RWPE1 (cell line): ENCODE measurements around the gene MECP2.
"Not testable (repeated sequence)": the region's sequence is repeated elsewhere in the genome, so short reads cannot be mapped to it uniquely, and the experiment has no call there.

Experiments used
- CTCF ChIA-PET: fragments of 350-600 bp; sonication (Branson Sonifier 250); formaldehyde crosslinking; extraction: SDS; loops from one replicate; lab custom pipeline; 2021; lab: Yijun Ruan, JAX
- POLR2A ChIA-PET: fragments of 400-600 bp; formaldehyde crosslinking; extraction: SDS; loops from one replicate; lab custom pipeline; 2020; ENCODE audit warnings: antibody characterized with exemption; ENCODE audit not compliant: low non-redundant PET; lab: Yijun Ruan, JAX
- DNase-seq: peaks from one replicate; pipeline ENCODE4 v3.0.0; 2012; ENCODE audit warnings: low spot score
- H3K27ac ChIP-seq: fragments of 450-650 bp; 2 replicates; pipeline ENCODE4 v1.5.1; 2017
- TF ChIP-seq, protein P1 (sequence below): fragments of 450-650 bp; conservative IDR thresholded peaks from 2 replicates; pipeline ENCODE4 v1.5.1; 2017; ENCODE audit warnings: low read depth, mild to moderate bottlenecking

The MECP2 gene

DNA sequence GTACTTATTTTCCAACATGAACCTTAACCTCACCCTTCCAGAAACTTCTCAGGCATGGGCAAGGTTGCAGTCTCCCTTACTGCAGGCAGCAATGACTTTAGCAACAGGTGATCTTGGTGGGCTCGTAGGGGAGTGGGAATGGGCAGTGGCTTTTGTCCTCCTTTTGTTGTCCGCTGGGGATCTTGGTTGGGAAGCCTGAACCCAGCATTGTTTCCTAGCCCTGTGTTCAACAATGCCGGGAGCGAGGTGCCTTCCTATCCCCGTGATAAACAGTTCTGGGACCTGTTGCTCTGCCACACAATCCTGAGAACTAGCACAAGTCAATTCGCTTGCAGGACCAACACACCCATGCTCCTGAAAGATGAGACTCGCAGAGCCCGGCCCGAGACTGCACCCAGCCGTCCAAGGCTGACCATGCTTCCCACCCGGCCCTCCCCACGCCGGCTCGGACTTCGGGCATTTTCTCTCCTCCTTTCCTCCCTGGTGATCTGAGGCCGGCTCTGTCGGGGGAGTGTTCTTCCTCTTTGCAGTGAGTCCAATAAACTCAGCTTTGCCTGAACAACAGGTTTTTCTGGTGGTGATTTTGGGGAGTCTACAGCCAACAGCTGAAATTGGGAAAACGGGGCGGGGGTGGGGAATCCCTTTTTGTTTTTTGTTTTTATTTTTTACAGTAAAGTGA, 98.0 kb downstream of the MECP2 start:
- no peak for DNase-seq
- TF ChIP-seq, protein P1, sequence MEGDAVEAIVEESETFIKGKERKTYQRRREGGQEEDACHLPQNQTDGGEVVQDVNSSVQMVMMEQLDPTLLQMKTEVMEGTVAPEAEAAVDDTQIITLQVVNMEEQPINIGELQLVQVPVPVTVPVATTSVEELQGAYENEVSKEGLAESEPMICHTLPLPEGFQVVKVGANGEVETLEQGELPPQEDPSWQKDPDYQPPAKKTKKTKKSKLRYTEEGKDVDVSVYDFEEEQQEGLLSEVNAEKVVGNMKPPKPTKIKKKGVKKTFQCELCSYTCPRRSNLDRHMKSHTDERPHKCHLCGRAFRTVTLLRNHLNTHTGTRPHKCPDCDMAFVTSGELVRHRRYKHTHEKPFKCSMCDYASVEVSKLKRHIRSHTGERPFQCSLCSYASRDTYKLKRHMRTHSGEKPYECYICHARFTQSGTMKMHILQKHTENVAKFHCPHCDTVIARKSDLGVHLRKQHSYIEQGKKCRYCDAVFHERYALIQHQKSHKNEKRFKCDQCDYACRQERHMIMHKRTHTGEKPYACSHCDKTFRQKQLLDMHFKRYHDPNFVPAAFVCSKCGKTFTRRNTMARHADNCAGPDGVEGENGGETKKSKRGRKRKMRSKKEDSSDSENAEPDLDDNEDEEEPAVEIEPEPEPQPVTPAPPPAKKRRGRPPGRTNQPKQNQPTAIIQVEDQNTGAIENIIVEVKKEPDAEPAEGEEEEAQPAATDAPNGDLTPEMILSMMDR = no peak
- ChIA-PET POLR2A (no interaction called here), CTCF (interaction anchor here (0.6 kb wide), 1 partner anchor 482 kb away, joined by 3 read pairs; no protein-coding TSS in a partner anchor)
- H3K27ac ChIP-seq = no peak overlapping the region; the same call in 1 of the 2 replicates

DNA sequence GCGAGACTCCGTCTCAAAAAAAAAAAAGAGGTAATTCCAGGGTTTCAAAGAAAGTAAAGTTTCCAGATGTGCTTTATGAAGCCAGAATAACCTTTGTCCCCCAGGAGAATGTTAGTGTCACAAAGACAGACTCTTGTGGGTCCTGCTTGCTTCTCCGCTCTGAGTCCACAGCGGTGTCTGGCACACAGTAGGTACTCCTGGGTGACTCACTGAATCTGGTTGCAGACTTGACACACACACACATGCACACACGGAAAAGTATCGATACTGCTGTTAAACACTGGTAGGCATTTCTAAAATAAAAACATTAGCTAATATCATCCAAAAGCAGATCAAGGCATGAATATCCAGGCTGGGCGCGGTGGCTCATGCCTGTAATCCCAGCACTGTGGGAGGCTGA, 102.0 kb downstream of the MECP2 start:
- no peak for DNase-seq
- CTCF ChIA-PET = no interaction called here
- H3K27ac ChIP-seq = no peak overlapping the region
- POLR2A ChIA-PET = no interaction called here
- TF ChIP-seq, protein P1 = no peak

DNA sequence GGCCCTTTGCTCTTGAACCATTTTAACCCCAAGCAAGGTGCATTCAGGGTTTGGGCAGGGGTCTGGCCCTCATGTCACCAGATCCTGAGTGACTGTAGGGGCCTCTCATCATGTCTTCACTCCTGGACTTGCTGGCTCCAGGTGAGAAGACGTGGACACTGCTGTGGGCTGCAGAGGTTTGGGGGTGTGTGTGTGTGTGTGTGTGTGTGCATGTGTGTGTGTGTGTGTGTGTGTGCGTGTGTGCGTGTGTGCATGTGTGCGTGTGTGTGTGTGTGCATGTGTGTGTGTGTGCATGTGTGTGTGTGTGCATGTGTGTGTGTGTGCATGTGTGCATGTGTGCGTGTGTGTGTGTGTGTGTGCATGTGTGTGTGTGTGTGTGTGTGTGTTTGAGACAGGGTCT, 103.1 kb downstream of the MECP2 start:
- H3K27ac ChIP-seq, POLR2A ChIA-PET, CTCF ChIA-PET, DNase-seq: not testable (repeated sequence)

DNA sequence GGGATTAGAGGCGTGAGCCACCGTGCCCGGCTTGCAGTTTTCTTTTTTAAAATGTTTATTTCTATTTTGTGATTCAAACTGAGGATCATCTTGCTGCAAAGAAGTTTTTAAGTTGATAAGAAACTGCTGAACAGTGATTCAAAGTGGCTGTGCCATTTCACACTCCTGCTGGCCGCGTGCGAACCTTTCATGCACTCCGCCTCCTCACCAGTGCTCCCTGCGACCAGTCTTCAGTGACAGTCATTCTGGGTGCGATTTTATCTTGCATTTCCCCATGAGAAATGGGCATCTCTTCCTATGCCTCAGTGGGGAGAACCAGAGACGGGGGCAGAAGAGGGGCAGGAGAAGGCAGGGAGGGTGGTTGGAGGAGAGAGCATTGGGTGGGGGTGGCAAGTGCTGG, 103.5 kb downstream of the MECP2 start:
- CTCF ChIA-PET = no interaction called here
- POLR2A ChIA-PET = no interaction called here
- TF ChIP-seq, protein P1 = no peak
- no peak for DNase-seq
- no peak overlapping the region for H3K27ac ChIP-seq

GRCh38 chrX:153993079-153993478, 104.4 kb downstream of the MECP2 start:
- H3K27ac ChIP-seq = no peak overlapping the region
- TF ChIP-seq, protein P1 = no peak
- ChIA-PET POLR2A (no interaction called here), CTCF (no interaction called here)
- no peak for DNase-seq

DNA sequence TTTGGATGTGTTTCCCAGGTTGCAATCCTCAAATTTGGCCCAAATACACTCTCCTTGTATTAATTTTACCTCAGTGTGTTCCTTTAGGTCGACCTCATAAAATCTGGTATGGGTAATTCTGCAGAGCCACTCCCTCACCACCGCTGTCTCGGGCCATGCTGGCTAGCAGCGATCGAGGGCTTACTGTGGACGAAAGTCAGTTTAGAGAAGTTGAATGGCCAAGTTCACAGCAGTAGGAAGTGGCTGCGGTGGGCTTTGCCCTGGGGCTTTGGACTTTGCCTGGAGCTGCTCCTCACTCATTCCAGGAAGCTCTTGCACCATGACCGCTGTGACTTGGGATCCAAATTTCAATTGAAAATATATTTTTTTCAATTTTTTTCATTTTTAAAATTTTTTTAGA, 105.3 kb downstream of the MECP2 start:
- ChIA-PET POLR2A (no interaction called here), CTCF (no interaction called here)
- H3K27ac ChIP-seq = no peak overlapping the region
- TF ChIP-seq, protein P1 = no peak
- no peak for DNase-seq

DNA sequence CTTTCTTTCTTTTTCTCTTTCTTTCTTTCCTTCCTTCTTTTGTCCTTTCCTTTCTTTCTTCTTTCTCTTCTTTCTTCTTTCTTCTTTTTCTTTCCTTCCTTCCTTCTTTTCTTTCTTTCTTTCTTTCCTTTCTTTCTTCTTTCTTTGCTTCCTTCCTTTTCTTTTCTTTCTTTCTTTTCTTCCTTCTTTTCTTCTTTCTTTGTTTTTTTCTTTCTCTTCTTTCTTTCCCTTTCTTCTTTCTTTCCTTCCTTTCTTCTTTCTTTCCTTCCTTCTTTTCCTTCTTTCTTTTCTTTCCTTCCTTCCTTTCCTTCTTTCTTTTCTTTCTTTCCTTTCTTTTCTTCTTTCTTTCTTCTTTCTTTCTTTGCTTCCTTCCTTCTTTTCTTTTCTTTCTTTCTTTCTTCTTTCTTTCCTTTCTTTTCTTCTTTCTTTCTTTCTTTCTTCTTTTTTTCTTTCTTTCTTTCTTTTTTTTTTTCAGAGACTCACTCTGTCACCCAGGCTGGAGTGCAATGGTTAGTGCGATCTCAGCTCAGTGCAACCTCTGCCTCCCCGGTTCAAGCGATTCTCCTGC, 106.4 kb downstream of the MECP2 start:
- H3K27ac ChIP-seq = no peak overlapping the region
- POLR2A ChIA-PET = no interaction called here
- CTCF ChIA-PET = no interaction called here
- no peak for DNase-seq
- TF ChIP-seq, protein P1 = no peak
